HepG2 (cell line): ENCODE measurements around the gene TMEM182. TPM values are rescaled to one million over a fixed set of nuclear protein-coding genes. Genes with fewer than 3 reads are reported as not detected.

Experiments used
- ATAC-seq: fragments of 200-7000 bp; cut with Tn5 transposase; 3 replicates; pipeline ENCODE4 v1.9.1; 2020; ENCODE audit warnings: mild to moderate bottlenecking, moderate library complexity
- BruUV-seq: library from RNA; stranded (reverse); fragments of 400-500 nt; replicated peaks from 2 replicates; lab custom pipeline; 2021; lab: Mats Ljungman, UMichigan
- CTCF ChIA-PET: fragments of 300-600 bp; formaldehyde crosslinking; extraction: SDS; loops from one replicate; lab custom pipeline; 2021; ENCODE audit warnings: low total read pairs, inconsistent platforms, low intra/inter-chr PET ratio; lab: Yijun Ruan, JAX
- POLR2A ChIA-PET: fragments of 350-600 bp; sonication (Branson Sonifier 250); formaldehyde crosslinking; loops from one replicate; lab custom pipeline; 2020; ENCODE audit warnings: antibody characterized with exemption, inconsistent platforms; lab: Yijun Ruan, JAX
- DNase-seq: peaks from one replicate; pipeline ENCODE4 v3.0.0-alpha.2; 2015; ENCODE audit warnings: low spot score
- FAIRE-seq: peaks from 3 replicates; lab custom pipeline; 2011; peaks lifted over from hg19 to GRCh38; lab: Jason Lieb, UNC
- H2AFZ ChIP-seq: one replicate; pipeline ENCODE4 v1.6.1; 2011; ENCODE audit warnings: low read length, inconsistent platforms
- H3K27ac ChIP-seq: fragments of 300-600 bp; 3 replicates; pipeline ENCODE4 v1.8.0; 2011; ENCODE audit warnings: mixed run types, mild to moderate bottlenecking, mixed read lengths, low read length, inconsistent platforms; ENCODE audit not compliant: insufficient read depth; ENCODE audit errors: extremely low read length
- H3K27me3 ChIP-seq, 2 experiments: fragments of 200-600 bp in 1 of 2; 2 replicates in 1 of 2; 3 replicates in 1 of 2; pipeline versions ENCODE4 v1.6.0 to v1.8.0; 2011; ENCODE audit warnings: low read length in 2 of 2, mild to moderate bottlenecking in 2 of 2, moderate library complexity in 2 of 2, inconsistent platforms in 1 of 2; ENCODE audit not compliant: insufficient read depth in 2 of 2, control insufficient read depth in 1 of 2
- H3K36me3 ChIP-seq, 2 experiments: fragments of 200-600 bp in 1 of 2; replicated peaks in 1 of 2; 2 replicates in 1 of 2; 3 replicates in 1 of 2; pipeline versions ENCODE4 v1.5.1 to v1.8.0; 2011; ENCODE audit warnings: low read length in 2 of 2, inconsistent platforms in 1 of 2; ENCODE audit not compliant: insufficient read depth in 2 of 2, control insufficient read depth in 1 of 2
- H3K4me1 ChIP-seq: 2 replicates; pipeline ENCODE4 v1.5.1; 2012; ENCODE audit warnings: low read length, inconsistent platforms; ENCODE audit not compliant: insufficient read depth
- H3K4me2 ChIP-seq: 2 replicates; pipeline ENCODE4 v1.6.0; 2011; ENCODE audit warnings: low read depth, low read length, inconsistent platforms
- H3K4me3 ChIP-seq, 3 experiments: fragments of 200-600 bp in 1 of 3; sonication (generic), shearing (Covaris generic) in 1 of 3; replicated peaks in 1 of 3; 2 replicates each; pipeline ENCODE4 v1.5.1; 2011 to 2016; ENCODE audit warnings: low read length in 3 of 3, inconsistent platforms in 2 of 3, low read depth in 2 of 3, mild to moderate bottlenecking in 2 of 3, control low read depth in 1 of 3, mixed read lengths in 1 of 3; ENCODE audit not compliant: insufficient read depth in 1 of 3
- H3K79me2 ChIP-seq: one replicate; pipeline ENCODE4 v1.6.1; 2011; ENCODE audit warnings: low read length, inconsistent platforms; ENCODE audit not compliant: insufficient read depth
- H3K9ac ChIP-seq: 2 replicates; pipeline ENCODE4 v1.6.0; 2011; ENCODE audit warnings: mild to moderate bottlenecking, low read depth, low read length, inconsistent platforms; ENCODE audit not compliant: insufficient read depth
- H3K9me3 ChIP-seq: 2 replicates; pipeline ENCODE4 v1.5.1; 2012; ENCODE audit warnings: mild to moderate bottlenecking, low read length
- H4K20me1 ChIP-seq: 2 replicates; pipeline ENCODE4 v1.6.0; 2011; ENCODE audit warnings: inconsistent platforms, mild to moderate bottlenecking, low read length, moderate library complexity; ENCODE audit not compliant: insufficient read depth
- AGO2 ChIP-seq: fragments of 200-400 bp; formaldehyde crosslinking; optimal IDR thresholded peaks from 2 replicates; pipeline ENCODE3; 2017; ENCODE audit warnings: mild to moderate bottlenecking, low read depth, low read length, moderate library complexity
- BCL3 ChIP-seq: sonication (generic); formaldehyde crosslinking; IDR thresholded peaks from 2 replicates; pipeline ENCODE4 v1.5.1; 2020; ENCODE audit warnings: mild to moderate bottlenecking, missing genetic modification reagents, moderate library complexity
- CTCF ChIP-seq: sonication (generic); formaldehyde crosslinking; IDR thresholded peaks from 2 replicates; pipeline ENCODE4 v1.5.0; 2020; ENCODE audit warnings: mild to moderate bottlenecking, missing genetic modification reagents, moderate library complexity
- MED1 ChIP-seq: sonication (generic); formaldehyde crosslinking; IDR thresholded peaks from 2 replicates; pipeline ENCODE4 v1.4.0; 2020; ENCODE audit warnings: missing genetic modification reagents
- MED8 ChIP-seq: sonication (generic); formaldehyde crosslinking; IDR thresholded peaks from 2 replicates; pipeline ENCODE4 v1.8.1; 2023; ENCODE audit warnings: mild to moderate bottlenecking, missing genetic modification reagents; ENCODE audit not compliant: insufficient replicate concordance
- MIXL1 ChIP-seq: IDR thresholded peaks from 2 replicates; pipeline ENCODE4 v1.6.1; 2016
- MXD3 ChIP-seq: IDR thresholded peaks from 2 replicates; pipeline ENCODE4 v1.6.1; 2016; ENCODE audit warnings: mild to moderate bottlenecking, missing biosample characterization, missing genetic modification reagents
- NAIF1 ChIP-seq: sonication (generic); formaldehyde crosslinking; IDR thresholded peaks from 2 replicates; pipeline ENCODE4 v1.5.0; 2020; ENCODE audit warnings: mild to moderate bottlenecking, missing genetic modification reagents, borderline replicate concordance
- RFX3 ChIP-seq: IDR thresholded peaks from 2 replicates; pipeline ENCODE4 v1.6.1; 2016; ENCODE audit warnings: missing biosample characterization, missing genetic modification reagents
- TCF12 ChIP-seq, 2 experiments: fragments of 450-650 bp in 1 of 2; sonication (generic) in 1 of 2; formaldehyde crosslinking in 1 of 2; IDR thresholded peaks; 2 replicates each; pipeline versions ENCODE4 v1.6.1 to v1.8.0; 2017 to 2022; ENCODE audit warnings: antibody characterized with exemption in 1 of 2, mild to moderate bottlenecking in 1 of 2, missing genetic modification reagents in 1 of 2, moderate library complexity in 1 of 2
- ZNF225 ChIP-seq: sonication (generic); formaldehyde crosslinking; IDR thresholded peaks from 2 replicates; pipeline ENCODE4 v1.4.0; 2020; ENCODE audit warnings: mild to moderate bottlenecking, missing genetic modification reagents
- ZNF331 ChIP-seq: sonication (generic); formaldehyde crosslinking; IDR thresholded peaks from 2 replicates; pipeline ENCODE4 v1.4.0; 2020; ENCODE audit warnings: missing genetic modification reagents
- ZNF556 ChIP-seq: sonication (generic); formaldehyde crosslinking; IDR thresholded peaks from 2 replicates; pipeline ENCODE4 v1.4.0; 2020; ENCODE audit warnings: mild to moderate bottlenecking, missing genetic modification reagents, borderline replicate concordance
- ZNF660 ChIP-seq: sonication (generic); formaldehyde crosslinking; IDR thresholded peaks from 2 replicates; pipeline ENCODE4 v1.5.1; 2020; ENCODE audit warnings: mild to moderate bottlenecking, low read depth, missing genetic modification reagents, borderline replicate concordance
- ZNF704 ChIP-seq: sonication (generic); formaldehyde crosslinking; IDR thresholded peaks from 2 replicates; pipeline ENCODE4 v1.8.1; 2023; ENCODE audit warnings: mild to moderate bottlenecking, inconsistent platforms, moderate library complexity, missing genetic modification reagents, borderline replicate concordance
- ZNF883 ChIP-seq: sonication (generic); formaldehyde crosslinking; IDR thresholded peaks from 2 replicates; pipeline ENCODE4 v1.5.1; 2020; ENCODE audit warnings: mild to moderate bottlenecking, missing genetic modification reagents; ENCODE audit errors: not compliant biosample characterization
- ZSCAN29 ChIP-seq: sonication (generic); formaldehyde crosslinking; conservative IDR thresholded peaks from 2 replicates; pipeline ENCODE4 v1.4.0; 2020; ENCODE audit warnings: mild to moderate bottlenecking, missing genetic modification reagents
- WGBS: methylation state at CpG from one replicate; pipeline ENCODE4 v1.1.6; 2017; ENCODE audit warnings: low lambda C conversion rate; 5-methylcytosine and 5-hydroxymethylcytosine counted together
- in situ Hi-C: cut with HindIII; loops from 2 replicates; pipeline ENCODE4 v1.10.0; 2017; ENCODE audit warnings: low pct_unique_long_range_greater_than_20kb; ENCODE audit not compliant: extremely low pct_ligation_motif_present
- intact Hi-C: fragments of 100-400 bp; cut with micrococcal nuclease; formaldehyde crosslinking; loops from one replicate; pipeline ENCODE4 v1.10.0; 2022; ENCODE audit not compliant: unreplicated experiment
- polyA plus RNA-seq, 8 experiments: library from polyadenylated mRNA; depleted of rRNA in 3 of 8; stranded (reverse) in 7 of 8; unstranded in 1 of 8; fragments of >200 nt; fragmentation: Illumina TruSeq in 4 of 8; extraction: Trizol in 4 of 8; gene quantifications; 2 replicates each; pipeline versions ENCODE4 v1.2.1 to v1.2.3, GENCODE V29; 2011 to 2016; ENCODE audit warnings: low read depth in 4 of 8, missing spikeins in 1 of 8, mixed read lengths in 1 of 8; ENCODE audit not compliant: insufficient read depth in 1 of 8
- total RNA-seq, 5 experiments: library from RNA; depleted of rRNA; stranded (reverse); fragments of >200 nt; fragmentation: Illumina TruSeq; extraction: Trizol; gene quantifications; 2 replicates each; pipeline ENCODE4 v1.2.3, GENCODE V29; 2016; ENCODE audit warnings: low read depth in 1 of 5
- TF ChIP-seq, protein P1 (sequence below): IDR thresholded peaks from 2 replicates; pipeline ENCODE4 v1.6.1; 2016; ENCODE audit warnings: mild to moderate bottlenecking

TMEM182 gene
- total and polyA plus RNA-seq, 2 of the 13 experiments (the other 11 are each of a cell fraction or from before 2014, with no cell fraction given), result 8.7 to 8.9 TPM

- intact Hi-C loops, result loop anchor here (1.0 kb wide), 1 partner anchor 53 kb away; no protein-coding TSS in a partner anchor
- no peaks in the 10 kb centered on the region for H3K4me1 ChIP-seq
- in situ Hi-C loops, result loop anchor here (5.0 kb wide), 1 partner anchor 49 kb away; no protein-coding TSS in a partner anchor
- ATAC-seq (peak; percentile 76), DNase-seq (peak; percentile 77), FAIRE-seq (peak; percentile 56)
- no peaks in the 10 kb centered on the region for H3K27me3 ChIP-seq
- no peak overlapping the region for H3K4me2 ChIP-seq
- H3K4me3 ChIP-seq, result no peak overlapping the region
- ChIA-PET POLR2A (interaction anchor here (1.0 to 1.5 kb wide), 2 partner anchors 17 to 52 kb away, joined by 4 to 9 read pairs; a partner anchor contains a TSS), CTCF (interaction anchor here (1.3 to 2.4 kb wide), 2 partner anchors 9 to 53 kb away, joined by 3 to 44 read pairs; no protein-coding TSS in a partner anchor)
- no peak overlapping the region for H3K27ac ChIP-seq
- no peaks in the 10 kb centered on the region for H3K79me2 ChIP-seq
- no peaks in the 10 kb centered on the region for H3K36me3 ChIP-seq
- H2AFZ ChIP-seq, result no peak overlapping the region
- no peaks in the 10 kb centered on the region for H4K20me1 ChIP-seq
- BruUV-seq, result no TSS peak
- H3K9ac ChIP-seq, result no peak overlapping the region
- 68% methylated on average over 7 of the region's 7 CpGs for WGBS
- H3K9me3 ChIP-seq, result no peaks in the 10 kb centered on the region
- TF ChIP-seq ZNF883 (CRISPR knock-in tag), result no peak
- TF ChIP-seq MXD3 (CRISPR knock-in tag), result no peak
- no peak for TF ChIP-seq ZNF556 (CRISPR knock-in tag)
- 0 out of 2 replicates have a peak, but pooled peaks have one; percentile 16 for TF ChIP-seq ZNF331 (CRISPR knock-in tag)
- TF ChIP-seq ZSCAN29 (CRISPR knock-in tag), result no peak
- no peak for TF ChIP-seq MED8 (CRISPR knock-in tag)
- TF ChIP-seq AGO2, result no peak
- no peak for TF ChIP-seq TCF12 (IDR thresholded peaks at IDR 0.05)
- no peak for TF ChIP-seq TCF12 (CRISPR knock-in tag; IDR thresholded peaks at IDR 0.05)
- TF ChIP-seq BCL3 (CRISPR knock-in tag), result no peak
- TF ChIP-seq, protein P1, sequence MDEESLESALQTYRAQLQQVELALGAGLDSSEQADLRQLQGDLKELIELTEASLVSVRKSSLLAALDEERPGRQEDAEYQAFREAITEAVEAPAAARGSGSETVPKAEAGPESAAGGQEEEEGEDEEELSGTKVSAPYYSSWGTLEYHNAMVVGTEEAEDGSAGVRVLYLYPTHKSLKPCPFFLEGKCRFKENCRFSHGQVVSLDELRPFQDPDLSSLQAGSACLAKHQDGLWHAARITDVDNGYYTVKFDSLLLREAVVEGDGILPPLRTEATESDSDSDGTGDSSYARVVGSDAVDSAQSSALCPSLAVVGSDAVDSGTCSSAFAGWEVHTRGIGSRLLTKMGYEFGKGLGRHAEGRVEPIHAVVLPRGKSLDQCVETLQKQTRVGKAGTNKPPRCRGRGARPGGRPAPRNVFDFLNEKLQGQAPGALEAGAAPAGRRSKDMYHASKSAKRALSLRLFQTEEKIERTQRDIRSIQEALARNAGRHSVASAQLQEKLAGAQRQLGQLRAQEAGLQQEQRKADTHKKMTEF (CRISPR knock-in tag), result no peak
- TF ChIP-seq NAIF1 (CRISPR knock-in tag), result no peak
- peak; percentile 77 for TF ChIP-seq CTCF (CRISPR knock-in tag)
- TF ChIP-seq MED1, result no peak
- no peak for TF ChIP-seq ZNF660 (CRISPR knock-in tag)
- peak; percentile 95 for TF ChIP-seq MIXL1 (CRISPR knock-in tag)
- TF ChIP-seq RFX3, result no peak
- TF ChIP-seq ZNF704 (CRISPR knock-in tag), result no peak
- TF ChIP-seq ZNF225 (CRISPR knock-in tag), result no peak
Observed at GRCh38 chr2:102753563-102754159, 8.2 kb upstream of the TMEM182 start.
